Sigmoid colon (tissue), 4 donors: ENCODE measurements around the gene NGDN.

Experiments
- CTCF ChIP-seq, 4 experiments: fragments of 450-650 bp in 3 of 4; fragments of 200-600 bp in 1 of 4; IDR thresholded peaks; one replicate each; pipeline ENCODE4 v1.5.1; 2016 to 2019; ENCODE audit warnings: antibody characterized with exemption in 4 of 4, mild to moderate bottlenecking in 3 of 4, moderate library complexity in 2 of 4
- POLR2A ChIP-seq, 2 donors: fragments of 450-650 bp; IDR thresholded peaks; one replicate each; pipeline ENCODE4 v1.6.1; 2016; ENCODE audit warnings: antibody characterized with exemption in 2 of 2, mild to moderate bottlenecking in 2 of 2, moderate library complexity in 2 of 2
- POLR2AphosphoS5 ChIP-seq, 4 donors: sonication (generic); formaldehyde crosslinking; IDR thresholded peaks; one replicate each; pipeline ENCODE4 v1.6.1; 2017; ENCODE audit warnings: antibody characterized with exemption in 4 of 4

GRCh38 chr14:23441076-23441475, 28.4 kb upstream of the NGDN start:
- TF ChIP-seq CTCF (IDR thresholded peaks at IDR 0.05) (no peak), POLR2A (IDR thresholded peaks at IDR 0.05) (no peak), POLR2AphosphoS5 (IDR thresholded peaks at IDR 0.05) (no peak)
